ENCODE data around the gene DPEP1.

Gene DPEP1

GRCh38 chr16:89678258-89678657 is 64.8 kb downstream of the DPEP1 start:
- in situ Hi-C loops (cut with HindIII; ENCODE audit: low sequenced_read_pairs): no loop called here

GRCh38 chr16:89685916-89686315 is 72.5 kb downstream of the DPEP1 start:
- in situ Hi-C loops (cut with HindIII; ENCODE audit: low sequenced_read_pairs): loop anchor here (5.0 kb wide), 2 partner anchors 46 to 179 kb away; partner anchors contain the start of gene SPG7

GRCh38 chr16:89686520-89687091 is 73.2 kb downstream of the DPEP1 start, which contains the start of gene CDK10:
CDK10 (plus strand) TSS chr16:89686689; CDS start chr16:89686711, 22 bp downstream.
- in situ Hi-C loops (cut with HindIII; ENCODE audit: low sequenced_read_pairs): loop anchor here (5.0 kb wide), 2 partner anchors 46 to 179 kb away; partner anchors contain the start of gene SPG7

- in situ Hi-C loops (cut with HindIII; ENCODE audit: low sequenced_read_pairs): loop anchor here (5.0 kb wide), 2 partner anchors 45 to 180 kb away; partner anchors contain the start of gene SPG7
Observed at GRCh38 chr16:89687092-89687940, 73.9 kb downstream of the DPEP1 start.

Measured in endothelial cell of hepatic sinusoid (primary cell).